ENCODE results near the gene PSMG4.

The PSMG4 gene

GRCh38 chr6:3252369-3252768 lies 6.4 kb upstream of the PSMG4 start:
- DNase-seq, result no peak

DNA sequence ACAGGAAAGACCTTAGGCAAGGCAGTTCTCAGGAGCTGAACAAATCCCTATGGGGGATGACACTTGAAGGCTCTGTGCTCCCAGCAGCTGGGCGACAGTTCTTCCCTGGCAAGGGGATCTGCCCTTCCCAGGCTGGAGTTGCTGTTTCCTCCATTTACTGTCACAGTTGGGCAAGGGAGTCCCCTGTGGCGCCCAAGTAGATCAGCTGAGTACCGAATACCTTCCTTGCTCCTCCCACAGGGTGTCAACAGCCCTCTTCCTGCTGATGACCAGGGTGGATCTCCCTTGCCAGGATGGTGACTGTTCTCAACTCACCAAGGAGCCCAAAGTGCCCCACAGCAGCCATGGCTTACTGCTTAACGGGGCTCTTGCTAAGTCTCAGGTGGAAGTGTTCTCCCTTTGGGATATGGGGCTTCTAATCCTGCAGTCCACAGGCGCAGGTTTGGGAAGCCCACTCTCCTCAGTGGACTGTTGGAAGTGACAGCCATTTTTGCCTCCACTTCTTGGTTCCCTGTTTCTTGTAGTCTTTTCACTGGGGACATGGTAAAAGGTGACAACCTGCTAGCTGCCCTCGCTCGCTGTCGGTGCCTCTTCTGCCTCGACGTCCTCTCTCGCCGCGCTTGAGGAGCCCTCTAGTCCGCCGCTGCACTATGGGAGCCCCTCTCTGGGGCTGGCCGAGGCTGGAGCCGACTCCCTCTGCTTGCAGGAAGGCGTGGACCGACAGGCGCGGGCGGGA lies 5.7 kb upstream of the PSMG4 start:
- DNase-seq, result no peak

- no peak for DNase-seq
Measured at GRCh38 chr6:3253597-3253961, 5.2 kb upstream of the PSMG4 start.

GRCh38 chr6:3258201-3258600 lies 546 bp upstream of the PSMG4 start:
- DNase-seq, result no peak

- peak; percentile 30 for DNase-seq
Measured at GRCh38 chr6:3259491-3259958, 778 bp downstream of the PSMG4 start.

DNA sequence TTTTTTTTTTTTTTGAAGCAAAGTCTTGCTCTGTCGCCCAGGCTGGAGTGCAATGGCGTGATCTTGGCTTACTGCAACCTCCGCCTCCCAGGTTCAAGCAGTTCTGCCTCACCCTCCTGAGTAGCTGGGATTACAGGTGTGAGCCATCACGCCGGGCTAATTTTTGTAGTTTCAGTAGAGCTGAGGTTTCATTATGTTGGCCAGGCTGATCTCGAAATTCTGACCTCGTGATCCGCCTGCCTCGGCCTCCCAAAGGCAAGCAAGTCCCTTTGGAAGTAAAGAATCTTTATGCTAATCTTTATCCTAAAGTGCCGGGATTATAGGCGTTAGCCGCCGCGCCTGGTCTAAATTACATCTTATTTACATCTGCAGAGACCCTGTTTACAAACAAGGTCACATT lies 1.5 kb downstream of the PSMG4 start:
- DNase-seq, result no peak

GRCh38 chr6:3260772-3261517 lies 2.2 kb downstream of the PSMG4 start:
- no peak for DNase-seq

- DNase-seq, result no peak
Measured at GRCh38 chr6:3261518-3261820, 2.7 kb downstream of the PSMG4 start.

DNA sequence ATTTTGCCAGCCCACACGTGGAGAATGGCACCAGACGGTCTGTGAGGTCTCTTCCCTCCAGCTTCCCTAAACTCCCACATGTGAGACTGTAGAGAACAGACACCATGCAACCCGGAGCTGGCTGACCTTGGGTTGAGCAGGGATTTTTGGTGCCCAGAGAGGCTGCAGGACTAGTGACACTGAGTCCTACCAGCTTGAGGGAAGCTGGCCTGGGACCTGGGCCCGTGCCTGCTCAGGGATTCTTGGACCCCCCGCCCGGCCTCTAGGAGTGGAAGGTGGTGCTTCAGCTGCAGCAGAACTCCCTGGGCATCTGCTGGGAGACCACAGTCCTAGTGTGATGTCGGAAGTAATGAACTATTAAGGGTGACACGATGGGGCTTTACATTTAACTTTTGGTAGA lies 3.2 kb downstream of the PSMG4 start:
- no peak for DNase-seq

- no peak for DNase-seq
Measured at GRCh38 chr6:3263096-3263495, 4.3 kb downstream of the PSMG4 start.

DNA sequence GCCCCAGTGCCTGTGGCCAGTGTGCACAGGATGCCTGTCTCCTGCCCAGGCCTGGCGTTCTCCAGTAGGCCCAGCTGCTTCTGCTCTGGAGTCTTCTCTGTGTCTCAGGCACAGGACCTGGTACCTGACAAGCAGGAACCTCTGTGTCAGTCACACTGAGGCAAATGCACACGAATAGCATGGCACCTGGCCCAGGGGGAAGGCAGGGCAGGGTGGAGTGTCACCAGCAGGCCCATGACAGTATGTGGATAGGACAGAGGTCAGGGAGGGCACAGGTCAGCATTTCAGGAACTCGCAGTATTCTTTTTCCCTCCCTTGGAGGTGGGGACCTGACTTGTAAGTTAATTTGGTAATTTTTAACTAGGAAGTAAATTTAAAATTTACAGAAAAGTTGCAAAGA lies 5.6 kb downstream of the PSMG4 start:
- no peak for DNase-seq

- no peak for DNase-seq
Measured at GRCh38 chr6:3265671-3266070, 6.9 kb downstream of the PSMG4 start.

- DNase-seq, result no peak
Measured at GRCh38 chr6:3266170-3266569, 7.4 kb downstream of the PSMG4 start.

DNA sequence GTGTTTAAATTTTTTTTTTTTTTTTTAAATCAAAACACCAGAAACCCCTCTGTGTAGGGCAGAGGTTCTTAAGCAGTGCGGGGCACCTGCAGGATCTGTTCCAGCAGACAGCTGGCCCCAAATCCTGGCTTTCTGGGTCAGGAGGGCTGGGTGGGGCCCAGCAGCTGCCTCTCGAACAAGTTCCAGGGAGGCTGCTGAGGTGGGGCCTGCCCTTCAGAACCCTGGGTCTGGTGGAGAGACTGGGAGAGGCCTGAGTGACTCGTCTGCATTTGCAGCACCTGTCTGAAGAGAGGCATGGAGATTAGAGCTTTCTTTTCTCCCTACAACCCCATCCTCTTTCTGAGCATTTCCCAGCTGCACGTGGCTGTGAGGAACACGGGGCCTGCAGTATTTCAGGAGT lies 8.4 kb downstream of the PSMG4 start:
- no peak for DNase-seq

GRCh38 chr6:3268680-3269079 lies 9.9 kb downstream of the PSMG4 start:
- no peak for DNase-seq

GRCh38 chr6:3269281-3269975 lies 10.7 kb downstream of the PSMG4 start:
- no peak for DNase-seq

DNA sequence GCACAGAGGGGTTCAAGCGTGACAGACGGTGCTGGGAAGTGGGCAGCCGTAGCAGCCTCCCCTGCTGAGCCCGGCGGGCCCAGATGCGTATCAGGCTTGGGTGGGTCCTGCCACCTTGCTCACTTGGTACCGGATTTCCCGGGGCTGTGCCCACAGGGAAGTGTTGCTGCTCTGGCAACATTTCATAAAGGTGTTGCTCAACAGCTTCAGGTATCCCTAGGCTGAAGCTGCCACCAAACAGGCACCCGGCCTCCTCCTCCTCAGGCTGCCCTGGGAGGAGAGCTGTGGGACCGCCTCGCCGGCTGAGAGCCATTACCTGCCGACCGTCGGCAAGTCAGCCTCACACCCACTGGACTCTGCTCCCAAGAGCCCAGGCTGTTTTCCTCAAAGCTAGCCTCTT lies 11.5 kb downstream of the PSMG4 start:
- no peak for DNase-seq

GRCh38 chr6:3271756-3272155 lies 13.0 kb downstream of the PSMG4 start:
- no peak for DNase-seq

- no peak for DNase-seq
Measured at GRCh38 chr6:3272911-3273547, 14.3 kb downstream of the PSMG4 start.

DNA sequence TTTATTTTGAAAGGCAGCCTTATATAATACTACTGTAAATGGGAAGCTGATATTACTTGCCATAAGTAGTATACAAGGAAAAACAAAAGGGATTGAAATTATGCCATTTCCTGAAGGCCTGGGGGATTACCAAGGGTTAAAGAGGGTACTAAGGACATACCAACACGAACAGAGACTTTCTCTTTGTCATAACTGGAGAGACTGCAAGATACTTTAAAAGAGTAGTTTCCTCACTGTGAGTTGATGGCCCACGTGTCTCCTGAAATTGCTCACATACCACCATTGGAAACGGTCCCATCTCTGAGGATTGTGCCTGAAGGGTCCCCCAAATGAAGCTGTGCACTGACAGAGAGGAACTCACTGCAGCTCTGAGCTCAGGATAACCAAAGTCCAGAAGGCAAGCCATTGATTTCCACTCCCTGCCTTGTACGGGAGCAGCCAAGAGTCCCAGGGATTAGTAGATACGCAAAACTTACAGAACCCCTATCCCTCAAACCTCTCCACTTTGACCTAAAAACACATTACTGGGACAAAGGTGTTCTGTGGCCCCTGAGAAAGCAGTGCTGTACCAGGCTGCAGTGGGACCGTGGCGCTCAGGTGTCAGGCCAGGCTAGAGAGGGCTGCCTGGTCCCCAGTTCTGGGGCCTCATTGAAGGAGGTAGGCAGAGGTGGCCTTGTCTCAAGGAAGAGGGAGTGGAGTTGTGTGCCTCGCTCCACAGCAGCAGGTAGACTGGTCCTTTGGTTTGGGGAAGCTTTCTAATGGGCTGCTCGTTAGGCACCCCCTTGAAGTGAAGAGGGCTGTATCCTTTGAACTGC lies 15.2 kb downstream of the PSMG4 start:
- no peak for DNase-seq

- DNase-seq, result no peak
Measured at GRCh38 chr6:3276174-3277167, 17.7 kb downstream of the PSMG4 start.

DNA sequence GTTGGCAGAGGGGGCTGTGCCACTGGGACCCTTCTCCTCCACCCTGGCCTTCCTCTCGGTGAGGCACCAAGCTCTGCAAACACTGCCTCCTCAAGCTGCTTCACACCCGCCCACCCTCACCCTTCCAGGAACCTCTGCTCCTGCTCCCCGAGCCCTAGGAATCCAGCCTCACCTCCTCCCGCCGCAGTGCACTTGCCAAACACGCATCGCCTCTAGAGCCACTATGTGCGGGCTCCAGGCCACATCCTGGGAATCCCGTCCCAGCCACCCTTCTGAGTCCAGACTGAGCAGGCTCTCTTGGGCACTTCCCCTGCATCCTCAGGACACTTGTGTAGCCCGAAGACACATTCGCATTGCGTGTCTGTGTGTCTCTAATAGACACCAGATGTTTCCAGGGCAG lies 18.5 kb downstream of the PSMG4 start:
- DNase-seq, result no peak

All from GF-D8 (cell line).